Stimulated activated naive CD8-positive, alpha-beta T cell treated with anti-CD3 and anti-CD28 coated beads, Interleukin-15, Interleukin-2, amounts not matched to agents 100 U/mL and 50 U/mL, for 24 hours (primary cell): ENCODE measurements around the gene WFDC11.

Experiments used
- ATAC-seq: fragments of 150-1000 bp; cut with Tn5 transposase; one replicate; pipeline ENCODE4 v1.10.0; 2021
- DNase-seq: peaks from one replicate; pipeline ENCODE4 v3.0.0; 2021

The WFDC11 gene

DNA sequence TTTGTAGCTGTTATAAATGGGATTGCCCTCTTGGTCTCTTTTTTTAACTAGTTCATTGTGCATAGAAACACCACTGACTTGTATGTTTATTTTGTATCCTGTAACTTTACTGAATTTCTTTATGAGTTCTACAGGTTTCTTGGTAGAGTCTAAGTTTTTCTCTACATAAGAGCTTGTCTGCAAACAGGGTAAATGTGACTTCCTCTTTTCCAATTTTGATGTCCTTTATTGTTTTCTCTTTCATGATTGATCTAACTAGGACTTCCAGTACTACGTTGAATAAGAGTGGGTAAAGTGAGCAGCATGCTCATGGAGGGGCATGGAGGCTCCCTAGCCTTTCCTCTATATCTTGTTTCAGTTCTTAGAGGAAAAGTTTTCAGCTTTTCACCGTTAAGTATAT is 43.5 kb downstream of the WFDC11 start:
- no peak for DNase-seq

DNA sequence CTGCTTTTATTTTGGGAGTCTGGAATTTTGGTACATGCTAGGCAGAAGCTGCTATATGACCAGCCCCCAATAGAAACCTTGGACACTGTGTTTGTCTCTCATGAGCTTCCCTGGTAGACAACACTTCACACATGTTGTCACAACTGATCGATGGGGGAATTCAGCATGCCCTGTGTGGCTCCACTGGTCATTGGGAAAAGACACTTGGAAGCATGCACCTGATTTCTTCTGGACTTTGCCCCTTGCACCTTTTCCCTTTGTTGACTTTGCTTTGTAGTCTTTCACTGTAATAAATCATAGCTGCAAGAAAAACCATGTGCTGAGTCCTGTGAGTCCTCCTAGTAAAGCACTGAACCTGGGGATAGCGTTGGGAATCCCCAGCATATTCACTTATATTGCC is 48.4 kb downstream of the WFDC11 start:
- no peak for DNase-seq
- ATAC-seq: no peak

More for the DNA sequence above, 43.5 kb downstream of the WFDC11 start:
- no peak for ATAC-seq

DNA sequence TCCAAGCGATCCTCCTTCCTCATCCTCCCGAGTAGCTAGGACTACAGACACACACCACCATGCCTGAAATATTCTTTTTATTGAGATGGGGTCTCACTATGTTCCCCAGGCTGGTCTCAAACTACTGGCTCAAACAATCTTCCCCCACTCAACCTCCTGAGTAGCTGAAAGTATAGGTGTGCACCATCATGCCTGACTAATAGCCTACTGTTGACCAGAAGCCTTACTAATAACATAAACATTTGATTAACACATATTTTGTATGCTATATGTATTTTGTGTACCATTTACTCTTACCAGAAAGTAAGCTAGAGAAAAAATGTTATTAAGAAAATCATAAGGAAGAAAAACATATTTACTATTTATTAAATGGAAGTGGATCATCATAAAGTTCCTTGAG is 52.4 kb downstream of the WFDC11 start:
- no peak for ATAC-seq
- DNase-seq: no peak

DNA sequence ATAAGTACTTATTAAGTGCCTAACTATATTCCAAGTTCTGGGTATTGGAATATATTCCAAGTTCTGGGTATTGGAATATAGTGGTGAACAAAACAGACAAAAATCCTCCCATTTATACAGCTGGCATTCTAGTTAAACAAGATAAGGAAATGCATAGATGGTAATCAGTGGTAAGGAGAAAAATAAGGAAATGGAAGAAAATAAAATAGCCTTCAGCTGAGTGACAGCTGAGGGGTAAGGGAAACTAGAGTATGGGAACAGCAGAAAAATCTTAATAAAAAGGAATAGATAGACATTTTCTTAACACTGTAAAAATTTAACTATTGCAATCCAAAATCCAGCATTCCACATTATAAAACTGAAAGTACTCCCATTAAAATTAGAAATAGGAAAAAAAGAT is 57.7 kb downstream of the WFDC11 start:
- ATAC-seq (no peak), DNase-seq (no peak)

DNA sequence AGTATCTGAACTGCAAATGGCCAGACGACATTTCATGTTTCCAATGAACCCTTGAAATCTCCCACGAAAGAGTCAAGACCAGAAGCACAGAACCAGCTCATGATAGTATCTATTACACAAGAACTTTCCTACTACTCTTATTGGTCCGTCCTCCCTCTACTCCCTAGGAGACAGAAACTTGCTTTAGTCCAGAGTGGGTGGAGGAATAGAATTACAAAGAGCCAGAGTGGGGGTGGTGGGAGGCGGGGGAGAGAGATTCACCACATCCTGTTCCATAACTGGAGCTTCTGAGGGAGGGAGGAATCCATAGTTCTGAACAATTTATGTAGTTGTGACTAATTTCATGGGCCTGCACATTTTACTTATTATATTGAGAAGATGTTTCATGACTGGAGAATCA is 59.0 kb downstream of the WFDC11 start:
- ATAC-seq (peak; percentile 95), DNase-seq (peak; percentile 52)

DNA sequence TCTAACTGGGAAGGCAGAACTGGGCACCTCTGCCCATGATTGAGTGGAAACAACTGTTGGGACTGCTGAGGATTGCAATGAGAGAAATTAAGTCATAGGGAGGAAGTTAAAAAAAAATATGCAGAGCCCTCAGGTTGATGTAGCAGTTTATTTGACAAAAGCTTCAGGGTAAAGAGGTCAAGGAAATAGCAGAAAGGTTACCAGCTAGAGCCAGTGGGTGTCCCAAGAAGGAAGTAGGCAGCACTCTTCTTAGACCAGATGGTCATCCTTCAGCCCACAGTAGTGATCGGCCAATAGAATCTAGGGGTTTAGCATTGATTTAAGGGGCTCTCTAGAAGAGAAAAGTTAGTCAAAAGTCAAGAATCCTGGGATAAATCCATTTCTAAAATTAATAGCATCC is 62.2 kb downstream of the WFDC11 start:
- no peak for DNase-seq
- ATAC-seq: no peak
